ENCODE measurements around the gene GDAP1L1.

The GDAP1L1 gene

GRCh38 chr20:44207126-44207723, 39.9 kb upstream of the GDAP1L1 start:
- H4K20me1 ChIP-seq (ENCODE audit: insufficient read depth, low read length): peaks cover 42% of the 10 kb centered on the region
- ATAC-seq (ENCODE audit: insufficient read depth, low read depth): no peak
- TF ChIP-seq CTCF (IDR thresholded peaks at IDR 0.05; ENCODE audit: borderline replicate concordance, extremely low read depth, low read length, poor library complexity, severe bottlenecking) (no peak), EZH2 (IDR thresholded peaks at IDR 0.05; ENCODE audit: borderline replicate concordance, low read depth, low read length, severe bottlenecking) (no peak)
- H3K27ac ChIP-seq (ENCODE audit: low read length): no peak overlapping the region
- H3K79me2 ChIP-seq (ENCODE audit: insufficient read depth, low read length): peaks cover 77% of the 10 kb centered on the region
- DNase-seq: no peak
- H2AFZ ChIP-seq (ENCODE audit: low read depth, low read length): no peak overlapping the region
- H3K4me1 ChIP-seq (ENCODE audit: insufficient read depth, low read length): peaks cover 33% of the 10 kb centered on the region
- H3K4me2 ChIP-seq (ENCODE audit: insufficient read depth, low read length): peak overlapping the region; percentile 66; the same call in 1 of the 2 replicates
- H3K4me3 ChIP-seq (ENCODE audit: low read depth in 1 of 2, low read length in 2 of 2): no peak overlapping the region
- H3K36me3 ChIP-seq (ENCODE audit: insufficient read depth, low read length): peaks cover 33% of the 10 kb centered on the region
- no peaks in the 10 kb centered on the region for H3K27me3 ChIP-seq (ENCODE audit: insufficient read depth, low read length, poor library complexity)
- H3K9ac ChIP-seq (ENCODE audit: low read depth, low read length): no peak overlapping the region
- no peaks in the 10 kb centered on the region for H3K9me3 ChIP-seq (ENCODE audit: insufficient read depth, low read length, severe bottlenecking)

GRCh38 chr20:44208165-44208564, 38.9 kb upstream of the GDAP1L1 start:
- H3K9me3 ChIP-seq (ENCODE audit: insufficient read depth, low read length, severe bottlenecking): no peaks in the 10 kb centered on the region
- H3K9ac ChIP-seq (ENCODE audit: low read depth, low read length): peak overlapping the region; percentile 88; the same call in 1 of the 2 replicates
- no peak overlapping the region for H3K27ac ChIP-seq (ENCODE audit: low read length)
- peaks cover 42% of the 10 kb centered on the region for H4K20me1 ChIP-seq (ENCODE audit: insufficient read depth, low read length)
- H3K4me1 ChIP-seq (ENCODE audit: insufficient read depth, low read length): peaks cover 33% of the 10 kb centered on the region
- H3K27me3 ChIP-seq (ENCODE audit: insufficient read depth, low read length, poor library complexity): no peaks in the 10 kb centered on the region
- H3K79me2 ChIP-seq (ENCODE audit: insufficient read depth, low read length): peaks cover 69% of the 10 kb centered on the region
- TF ChIP-seq CTCF (IDR thresholded peaks at IDR 0.05; ENCODE audit: borderline replicate concordance, extremely low read depth, low read length, poor library complexity, severe bottlenecking) (no peak), EZH2 (IDR thresholded peaks at IDR 0.05; ENCODE audit: borderline replicate concordance, low read depth, low read length, severe bottlenecking) (no peak)
- ATAC-seq (ENCODE audit: insufficient read depth, low read depth): no peak
- peak overlapping the region; percentile 66; the same call in 1 of the 2 replicates for H3K4me2 ChIP-seq (ENCODE audit: insufficient read depth, low read length)
- H3K36me3 ChIP-seq (ENCODE audit: insufficient read depth, low read length): peaks cover 24% of the 10 kb centered on the region
- no peak overlapping the region for H2AFZ ChIP-seq (ENCODE audit: low read depth, low read length)
- no peak for DNase-seq
- peak overlapping the region in 1 of 2 experiments; percentile 93; a peak in 1 of 4 replicates for H3K4me3 ChIP-seq (ENCODE audit: low read depth in 1 of 2, low read length in 2 of 2)

- H3K4me1 ChIP-seq (ENCODE audit: insufficient read depth, low read length): peaks cover 33% of the 10 kb centered on the region
- no peak overlapping the region for H2AFZ ChIP-seq (ENCODE audit: low read depth, low read length)
- H4K20me1 ChIP-seq (ENCODE audit: insufficient read depth, low read length): peaks cover 42% of the 10 kb centered on the region
- no peaks in the 10 kb centered on the region for H3K27me3 ChIP-seq (ENCODE audit: insufficient read depth, low read length, poor library complexity)
- ATAC-seq (ENCODE audit: insufficient read depth, low read depth) (no peak), DNase-seq (no peak)
- TF ChIP-seq EZH2 (IDR thresholded peaks at IDR 0.05; ENCODE audit: borderline replicate concordance, low read depth, low read length, severe bottlenecking) (no peak), CTCF (IDR thresholded peaks at IDR 0.05; ENCODE audit: borderline replicate concordance, extremely low read depth, low read length, poor library complexity, severe bottlenecking) (no peak)
- H3K36me3 ChIP-seq (ENCODE audit: insufficient read depth, low read length): peaks cover 23% of the 10 kb centered on the region
- H3K9me3 ChIP-seq (ENCODE audit: insufficient read depth, low read length, severe bottlenecking): no peaks in the 10 kb centered on the region
- peak overlapping the region; percentile 88 for H3K9ac ChIP-seq (ENCODE audit: low read depth, low read length)
- H3K4me3 ChIP-seq (ENCODE audit: low read depth in 1 of 2, low read length in 2 of 2): peak overlapping the region in 1 of 2 experiments; percentile 93; a peak in 2 of 4 replicates
- H3K27ac ChIP-seq (ENCODE audit: low read length): no peak overlapping the region; the same call in 1 of the 2 replicates
- peaks cover 68% of the 10 kb centered on the region for H3K79me2 ChIP-seq (ENCODE audit: insufficient read depth, low read length)
- peak overlapping the region; percentile 66 for H3K4me2 ChIP-seq (ENCODE audit: insufficient read depth, low read length)
Measured at GRCh38 chr20:44208770-44209169, 38.3 kb upstream of the GDAP1L1 start.
